HG02840 (cell line): Measurements from ENCODE around the gene TNIK.
"Not testable (repeated sequence)": the region's sequence is repeated elsewhere in the genome, so short reads cannot be mapped to it uniquely, and the experiment has no call there.

Source experiments
- ATAC-seq: cut with Tn5 transposase; IDR thresholded peaks from one replicate; pipeline ENCODE4 v1.9.1; 2021; ENCODE audit warnings: mild to moderate bottlenecking, moderate library complexity, moderate number of reproducible peaks; ENCODE audit not compliant: unreplicated experiment, low FRiP score

TNIK gene

GRCh38 chr3:171424063-171424462, 36.1 kb downstream of the TNIK start:
- ATAC-seq: not testable (repeated sequence)

GRCh38 chr3:171422855-171423254, 37.4 kb downstream of the TNIK start:
- not testable (repeated sequence) for ATAC-seq

DNA sequence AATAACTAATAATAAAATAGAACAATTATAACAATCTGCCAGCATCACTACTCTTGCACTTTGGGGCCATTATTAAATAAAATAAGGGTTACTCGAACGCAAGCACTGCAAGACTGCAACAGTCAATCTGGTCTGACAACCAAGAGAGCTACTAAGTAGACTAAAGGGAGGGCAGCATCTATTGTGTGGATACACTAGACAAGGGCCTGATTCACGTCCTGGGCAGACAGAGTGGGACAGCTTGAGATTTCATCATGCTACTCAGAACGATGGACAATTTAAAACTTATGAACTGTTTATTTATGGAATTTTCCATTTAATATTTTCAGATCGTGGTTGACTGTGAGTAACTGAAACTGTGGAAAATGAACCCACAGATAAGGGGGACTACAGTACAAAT, 39.5 kb downstream of the TNIK start:
- ATAC-seq: no peak

DNA sequence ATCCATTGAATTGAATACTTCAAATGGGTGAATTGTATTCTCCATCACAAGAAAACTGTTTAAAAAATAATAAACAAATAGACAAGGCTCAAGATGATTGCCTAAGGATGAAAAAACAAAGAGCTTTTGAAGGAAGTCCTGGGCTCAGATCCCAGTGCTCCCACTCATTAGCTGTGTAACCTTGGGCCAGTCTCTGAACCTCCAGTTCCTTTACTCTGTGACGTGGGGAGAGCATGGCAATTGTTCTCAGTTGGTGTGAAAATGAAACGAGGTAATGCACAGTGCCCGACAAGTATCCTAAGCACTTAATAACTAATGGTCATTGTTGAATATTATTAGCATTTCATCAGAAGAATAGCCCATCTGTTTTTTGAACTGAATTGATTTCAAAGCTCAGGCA, 40.7 kb downstream of the TNIK start:
- no peak for ATAC-seq

DNA sequence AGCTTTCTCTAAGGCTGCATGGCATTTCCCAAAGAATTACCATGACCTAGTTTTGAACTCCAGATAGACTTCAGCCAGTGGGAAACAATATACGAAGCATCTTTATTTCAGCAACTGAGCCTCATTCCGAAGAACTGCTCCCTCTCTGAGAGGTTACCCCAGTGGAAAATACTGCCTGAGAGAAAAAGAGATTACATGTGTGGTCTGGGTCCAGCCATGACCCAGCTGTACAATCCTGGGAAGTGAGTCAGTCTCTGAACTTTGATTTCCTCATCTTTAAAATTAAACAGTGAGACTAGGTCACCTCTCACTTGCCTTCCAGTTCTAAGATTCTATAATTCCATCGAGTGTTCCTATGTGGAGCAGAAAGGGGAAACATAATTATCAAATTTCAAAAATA, 42.4 kb downstream of the TNIK start:
- ATAC-seq: no peak

- no peak for ATAC-seq
These were observed 43.1 kb downstream of the TNIK start for GRCh38 chr3:171417137-171417536.

DNA sequence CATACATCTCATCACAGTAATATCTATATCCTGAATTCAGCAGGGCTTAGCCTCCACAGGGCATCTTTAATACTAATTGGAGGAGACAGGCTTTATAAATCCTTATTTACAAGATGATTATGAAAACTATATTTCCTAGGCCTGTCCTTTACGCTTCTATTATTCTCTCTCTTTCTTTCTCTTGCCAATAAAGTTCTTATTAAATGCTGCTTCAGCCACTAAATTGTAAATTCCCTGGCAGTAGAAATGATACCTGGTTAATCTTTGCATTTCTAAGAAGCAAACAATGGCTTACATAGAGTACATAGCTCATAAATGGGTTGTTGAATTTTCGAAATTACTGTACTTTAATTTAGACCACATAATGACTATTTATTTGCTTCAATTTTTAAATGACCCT, 43.5 kb downstream of the TNIK start:
- ATAC-seq: no peak

- ATAC-seq: no peak
These were observed 44.1 kb downstream of the TNIK start for GRCh38 chr3:171416061-171416460.

GRCh38 chr3:171415070-171415469, 45.1 kb downstream of the TNIK start:
- ATAC-seq: no peak

DNA sequence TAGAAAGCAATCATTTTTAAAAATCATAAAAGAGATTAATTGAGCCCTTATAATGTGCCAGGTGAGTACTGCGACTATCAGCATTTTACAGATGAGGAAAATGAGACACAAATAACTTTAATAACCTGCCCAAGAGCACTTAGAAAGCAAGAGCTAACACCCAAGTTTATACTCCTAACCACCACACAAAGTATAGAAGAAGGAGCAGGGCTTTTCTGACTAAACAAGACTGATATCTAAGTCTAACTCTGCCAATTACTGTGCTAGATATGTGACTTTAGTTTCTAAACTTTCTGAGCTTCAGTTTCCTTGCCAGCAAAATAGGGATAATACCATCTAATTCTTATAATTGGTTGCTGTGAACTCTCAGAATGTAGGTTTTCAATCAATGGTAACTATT, 47.7 kb downstream of the TNIK start:
- no peak for ATAC-seq

DNA sequence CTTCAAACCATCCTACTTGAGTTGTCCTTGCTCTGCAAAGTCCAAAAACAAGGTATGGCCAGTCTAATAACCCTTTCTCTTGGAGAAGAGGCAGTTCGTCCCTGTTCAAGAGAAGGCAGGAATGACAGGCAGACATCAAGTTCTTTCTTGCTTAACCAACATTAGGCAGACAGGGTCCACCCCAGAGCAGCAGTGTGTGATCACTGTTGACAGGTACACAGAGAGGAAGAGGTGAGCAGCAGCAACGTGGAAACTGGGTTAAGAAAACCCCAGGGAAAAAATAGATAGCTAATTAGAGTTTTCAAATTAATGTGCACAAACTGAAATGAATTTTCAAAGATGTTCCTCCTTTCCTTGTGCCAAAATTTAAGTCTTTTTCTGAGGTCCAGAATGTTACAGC, 48.2 kb downstream of the TNIK start:
- no peak for ATAC-seq

GRCh38 chr3:171410186-171410585, 50.0 kb downstream of the TNIK start:
- ATAC-seq: no peak

- no peak for ATAC-seq
These were observed 52.4 kb downstream of the TNIK start for GRCh38 chr3:171407759-171408158.

DNA sequence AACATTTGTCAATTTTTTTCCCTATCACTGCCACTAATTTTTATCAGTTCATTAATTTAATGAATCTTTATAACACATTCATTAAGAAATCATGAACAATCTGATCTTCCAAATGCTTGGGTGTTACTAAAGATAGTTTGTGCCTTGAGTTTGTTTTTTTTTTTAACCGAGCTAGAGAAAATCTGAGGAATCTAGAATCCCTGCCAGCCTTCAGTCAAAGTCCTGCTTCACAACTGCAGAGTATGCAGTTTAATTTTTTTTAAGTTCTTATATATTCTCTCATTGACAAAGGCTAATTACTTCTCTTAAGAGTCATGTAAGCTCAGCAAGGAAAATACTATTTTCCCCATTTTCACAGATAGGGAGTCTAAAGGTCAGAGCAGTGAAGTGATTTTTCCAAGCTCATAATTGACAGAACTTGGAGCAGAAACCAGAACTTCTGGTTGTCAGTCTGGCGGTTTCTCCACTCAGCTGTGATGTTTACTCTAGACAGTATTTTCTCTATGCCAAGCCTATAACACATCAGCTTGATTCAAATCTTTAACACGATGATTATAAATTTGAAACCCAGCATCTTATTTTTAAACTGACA, 55.7 kb downstream of the TNIK start:
- no peak for ATAC-seq

- ATAC-seq: no peak
These were observed 57.9 kb downstream of the TNIK start for GRCh38 chr3:171402281-171402680.

GRCh38 chr3:171401432-171401831, 58.8 kb downstream of the TNIK start:
- ATAC-seq: no peak

DNA sequence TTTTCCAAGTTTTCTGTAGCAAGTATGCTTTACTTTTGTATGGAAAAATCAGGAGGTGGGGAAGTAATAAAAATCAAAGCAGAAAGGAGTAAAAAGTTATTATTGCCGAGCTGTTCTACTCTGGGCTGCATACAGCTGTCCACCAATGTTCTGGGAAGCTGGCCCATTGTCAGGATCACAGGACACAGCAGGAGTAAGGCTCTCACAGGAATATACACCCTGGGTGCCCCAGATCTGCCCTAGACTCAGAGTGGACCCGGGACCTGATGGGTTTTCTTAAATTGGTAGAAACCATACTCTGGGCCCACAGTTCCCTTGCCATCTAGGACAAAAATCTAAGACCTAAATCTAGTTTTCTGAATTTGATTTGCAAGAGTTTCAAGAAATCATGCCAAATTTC, 60.4 kb downstream of the TNIK start:
- no peak for ATAC-seq

DNA sequence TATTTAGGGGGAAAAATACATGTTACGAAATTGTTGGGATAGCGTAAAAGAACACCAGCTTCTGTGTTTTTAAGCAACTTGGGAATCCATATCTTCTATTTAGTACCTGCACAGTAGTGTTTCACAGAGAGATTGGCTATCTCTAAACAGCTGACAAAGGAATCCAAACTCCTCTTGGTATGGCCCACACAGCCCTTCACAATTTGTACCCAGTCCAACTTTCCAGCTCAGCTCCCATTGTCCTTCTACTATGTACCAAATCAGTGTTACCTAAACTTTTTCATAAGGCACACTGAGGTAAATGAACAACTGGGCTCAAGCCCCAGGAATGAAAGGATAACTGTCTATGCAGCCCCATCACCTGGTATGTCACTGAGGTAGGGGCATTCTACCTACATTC, 61.9 kb downstream of the TNIK start:
- no peak for ATAC-seq

DNA sequence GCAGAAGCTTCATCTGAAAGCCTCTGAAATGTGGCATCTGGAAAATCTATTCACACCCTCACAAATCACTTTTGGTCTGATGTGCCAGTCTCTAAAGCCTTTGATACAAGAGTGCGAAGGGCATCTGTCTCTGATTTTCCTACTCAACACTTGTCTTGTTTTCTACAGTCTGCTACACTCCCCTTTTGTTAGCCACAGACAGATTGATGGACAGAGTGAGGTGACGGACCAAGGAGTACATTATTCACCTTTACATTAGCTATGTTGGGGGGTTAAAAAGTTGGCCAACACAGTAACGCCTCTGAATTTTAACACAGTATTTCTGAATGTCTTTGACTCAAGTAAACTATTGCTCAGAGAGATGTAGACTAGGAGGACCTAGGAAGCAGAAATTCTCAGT, 63.1 kb downstream of the TNIK start:
- ATAC-seq: no peak

- no peak for ATAC-seq
These were observed 64.2 kb downstream of the TNIK start for GRCh38 chr3:171396048-171396447.

DNA sequence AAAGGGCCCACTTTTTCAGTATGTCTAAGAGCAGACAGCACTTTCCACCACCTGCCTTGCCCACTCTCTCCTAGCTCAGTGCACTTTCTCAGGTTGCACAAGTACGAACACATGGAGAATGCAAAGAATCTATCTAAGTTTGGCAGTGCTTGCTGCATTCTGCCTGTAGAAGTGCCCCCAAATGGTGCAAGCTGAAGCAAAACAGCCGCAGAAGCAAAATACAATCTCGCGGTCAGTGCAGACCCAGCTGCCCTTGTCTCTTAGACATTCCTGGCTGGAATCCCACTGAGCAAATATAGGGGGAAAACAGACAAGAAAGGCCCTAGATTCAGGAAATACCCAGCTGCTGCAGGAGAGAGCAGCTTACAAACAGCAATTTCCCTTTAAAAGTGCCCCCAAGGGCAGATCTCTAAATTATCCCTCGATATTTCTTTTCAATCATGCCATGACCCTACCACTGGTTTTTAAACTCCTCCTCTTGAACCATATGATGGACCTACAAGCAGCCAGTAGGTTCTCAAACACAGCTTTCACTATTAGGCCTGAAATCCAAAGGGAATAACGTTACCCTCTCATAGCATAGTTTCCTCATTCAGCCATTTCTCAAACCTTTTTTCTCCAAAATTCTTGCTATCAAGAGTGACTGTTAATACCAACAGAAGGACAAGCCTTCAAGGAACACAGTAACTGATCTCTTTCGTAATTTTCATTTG, 67.0 kb downstream of the TNIK start:
- no peak for ATAC-seq

- no peak for ATAC-seq
These were observed 68.8 kb downstream of the TNIK start for GRCh38 chr3:171391432-171391831.
